Activated CD8-positive, alpha-beta memory T cell treated with anti-CD3 and anti-CD28 coated beads for 1 hour (primary cell): ENCODE measurements around the gene CERK.

Experiments used
- DNase-seq, 2 donors: peaks; one replicate each; pipeline ENCODE4 v3.0.0-alpha.2; 2020; ENCODE audit warnings: low read depth in 1 of 2; ENCODE audit errors: extremely low read depth in 1 of 2

The CERK gene

DNA sequence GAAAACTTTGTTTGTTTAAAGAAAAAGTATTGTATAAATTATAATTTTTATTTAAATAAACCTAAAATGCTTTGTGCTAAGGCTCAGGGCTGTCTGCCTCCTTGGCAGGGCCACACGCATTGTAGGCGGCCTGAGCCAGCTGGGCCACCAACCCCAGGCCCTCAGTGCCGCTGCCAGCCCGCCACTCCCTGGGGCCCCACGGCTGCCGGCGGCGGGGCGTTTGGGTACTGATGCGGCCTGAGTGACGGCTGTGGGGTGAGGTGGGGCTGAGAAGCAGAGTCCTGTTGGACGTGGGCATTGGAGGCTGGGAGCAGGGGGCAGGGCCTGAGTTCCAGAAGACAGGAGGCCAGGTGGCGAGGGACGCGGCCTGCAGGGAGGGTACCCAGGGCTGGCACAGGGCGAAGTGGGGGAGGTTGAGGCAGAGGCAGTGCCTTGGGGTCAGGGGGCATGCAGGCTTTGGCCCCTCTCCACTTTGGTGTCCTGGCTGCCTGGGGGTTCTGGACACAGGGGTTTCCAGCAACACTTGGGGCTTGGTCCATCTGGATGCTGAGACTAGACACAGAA is 58.3 kb downstream of the CERK start:
- no peak for DNase-seq

DNA sequence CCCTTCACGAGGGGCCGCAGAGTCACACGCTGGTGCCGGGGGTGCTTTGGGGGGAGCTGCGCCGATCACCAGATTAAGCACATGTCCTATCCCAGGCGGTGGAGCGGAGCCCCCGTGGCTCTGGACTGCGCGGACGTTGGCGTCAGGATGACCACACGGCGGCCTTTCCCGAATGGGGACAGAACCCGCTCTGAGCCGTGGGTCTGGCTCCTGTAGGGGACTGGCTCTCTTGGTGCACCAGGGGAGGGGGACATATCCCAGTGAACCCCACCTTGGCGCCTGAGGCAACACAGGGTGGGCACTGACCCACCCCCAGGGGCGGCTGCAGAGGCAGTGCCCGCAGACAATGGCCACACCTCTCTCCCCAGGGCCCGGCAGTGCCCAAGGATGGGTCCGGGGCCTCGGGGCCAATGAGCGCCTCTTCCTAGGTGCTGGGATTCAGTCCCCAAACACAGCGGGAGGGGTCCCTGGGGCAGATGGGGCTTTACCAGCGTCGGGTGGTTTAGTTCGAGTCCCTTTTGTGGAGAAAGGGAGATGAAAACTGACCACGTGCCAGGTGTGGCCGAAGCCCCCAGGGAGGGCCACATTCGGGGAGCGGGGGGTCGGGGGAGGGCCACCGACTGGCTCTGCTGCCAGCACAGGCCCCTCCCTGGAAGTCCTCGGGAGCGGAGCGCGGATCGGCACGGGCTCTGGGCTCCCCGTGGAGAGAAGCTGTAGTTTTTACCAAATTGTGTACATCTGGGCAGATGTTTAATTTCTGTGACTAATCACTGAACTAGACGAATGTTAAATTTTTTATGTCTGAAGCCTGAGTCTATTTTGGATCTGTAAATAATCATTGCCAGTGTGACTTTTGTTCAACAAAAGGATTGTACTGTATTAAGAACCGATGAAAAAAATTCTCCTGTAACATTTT is 59.0 kb downstream of the CERK start:
- no peak for DNase-seq

DNA sequence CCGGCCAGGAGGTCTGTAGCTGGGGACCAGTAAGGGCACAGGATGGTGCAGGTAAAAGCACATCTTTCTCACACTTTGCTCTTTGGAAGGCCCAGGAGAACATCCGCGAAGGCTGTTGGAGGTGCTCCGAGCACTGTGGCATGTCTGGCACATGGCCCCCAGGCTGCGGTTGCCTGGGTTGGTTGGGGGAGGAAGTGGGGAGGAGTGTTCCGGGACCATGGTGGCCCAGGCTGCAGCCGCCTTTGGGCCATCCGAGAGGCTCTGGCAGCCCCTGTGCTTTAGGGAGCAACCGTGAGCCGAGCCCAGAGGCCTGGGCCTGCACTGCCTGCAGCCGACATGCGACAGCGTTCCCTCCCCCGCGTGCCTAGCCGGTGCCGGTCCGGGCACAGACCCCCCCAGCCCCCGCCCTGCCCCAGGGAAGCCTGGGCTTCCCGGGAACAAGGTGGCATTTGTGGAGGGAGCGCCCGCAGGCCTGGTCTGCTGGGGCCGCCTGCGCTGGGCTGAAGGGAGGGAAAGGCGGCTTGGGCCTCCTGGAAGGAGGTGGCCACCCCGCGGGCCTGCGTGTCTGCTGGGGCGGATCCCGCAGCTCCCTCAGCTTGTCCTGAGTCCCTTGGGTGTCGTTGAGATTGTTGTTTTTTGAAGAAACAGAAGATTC is 59.9 kb downstream of the CERK start:
- no peak for DNase-seq

GRCh38 chr22:46677323-46678002 is 60.6 kb downstream of the CERK start:
- no peak for DNase-seq

DNA sequence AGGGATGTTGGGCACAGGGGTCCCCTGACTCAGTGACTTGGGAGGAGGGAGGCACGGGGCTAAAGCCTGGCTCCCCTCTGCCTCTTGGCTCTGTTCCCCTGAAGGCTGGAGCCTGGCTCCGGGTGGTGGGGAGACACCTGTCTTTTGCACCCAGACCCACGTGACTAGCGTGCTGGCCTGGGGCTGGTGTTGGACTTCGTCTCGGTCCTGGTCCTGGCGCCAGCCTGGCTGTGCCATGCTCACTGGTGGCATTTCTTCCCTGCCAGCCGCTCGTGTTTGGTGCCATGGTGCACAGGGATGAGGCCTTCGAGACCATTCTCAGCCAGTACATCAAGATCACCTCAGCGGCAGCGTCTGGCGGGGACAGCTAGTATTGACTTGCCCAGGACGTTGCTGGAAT is 61.2 kb downstream of the CERK start:
- DNase-seq, result no peak

DNA sequence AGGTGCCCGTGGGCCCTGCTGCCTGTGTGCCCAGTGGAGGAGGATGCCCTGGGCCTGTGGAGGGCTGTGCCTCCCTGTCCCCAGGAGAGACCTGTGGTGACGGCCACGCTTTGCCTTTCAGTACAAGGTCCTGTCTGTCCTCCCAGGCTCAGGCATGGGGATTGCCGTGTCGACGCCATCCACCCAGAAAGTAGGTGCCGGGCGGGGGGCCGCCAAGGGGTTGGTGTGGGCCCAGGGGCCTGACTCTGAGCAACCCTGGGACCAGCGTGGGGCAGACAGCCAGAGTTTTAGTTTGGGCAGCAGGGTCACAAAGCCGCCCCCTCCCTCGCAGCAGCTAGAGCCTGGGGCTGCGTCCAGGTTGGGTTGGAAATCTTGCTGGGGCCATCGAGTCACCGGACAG is 61.6 kb downstream of the CERK start:
- no peak for DNase-seq

- no peak for DNase-seq
These were observed 62.1 kb downstream of the CERK start for GRCh38 chr22:46675938-46676337.

GRCh38 chr22:46675479-46675878 is 62.6 kb downstream of the CERK start:
- DNase-seq, result no peak

DNA sequence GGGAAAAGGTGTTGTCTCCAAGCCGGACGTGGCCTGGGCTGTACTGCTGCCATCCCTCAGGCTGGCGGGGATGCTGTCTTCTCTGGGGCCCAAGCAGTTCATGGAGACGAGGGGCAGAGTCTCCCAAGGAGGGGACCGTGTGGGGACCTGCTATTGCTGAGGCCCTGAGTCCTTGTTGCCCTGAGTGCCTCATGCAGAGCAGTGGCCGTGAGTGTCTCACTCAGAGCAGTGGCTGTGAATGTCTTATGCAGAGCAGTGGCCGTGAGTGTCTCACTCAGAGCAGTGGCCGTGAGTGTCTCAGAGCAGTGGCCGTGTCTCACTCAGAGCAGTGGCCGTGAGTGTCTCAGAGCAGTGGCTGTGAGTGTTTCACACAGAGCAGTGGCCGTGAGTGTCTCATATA is 63.1 kb downstream of the CERK start:
- DNase-seq, result no peak

DNA sequence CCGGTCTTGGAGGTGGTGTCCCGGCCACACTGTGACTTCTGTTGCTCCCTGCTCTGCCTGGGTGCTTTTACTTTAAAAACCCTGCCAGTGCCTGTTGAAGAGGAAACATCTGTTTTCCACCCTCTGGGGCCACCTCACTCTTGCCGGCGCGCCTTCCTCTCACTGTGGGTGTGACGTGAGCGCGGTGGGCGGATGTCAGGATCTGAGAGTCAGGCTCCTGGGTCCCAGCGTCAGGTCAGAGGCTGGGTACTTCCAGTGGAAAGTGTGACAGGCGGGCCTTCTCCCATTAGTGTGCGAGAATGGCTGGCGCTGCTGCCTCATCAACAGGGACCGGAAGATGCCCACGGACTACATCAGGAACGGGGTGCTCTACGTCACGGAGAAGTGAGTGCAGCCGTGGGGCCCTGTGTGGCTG is 63.7 kb downstream of the CERK start:
- peak; percentile 84 to 94 for DNase-seq

- DNase-seq, result no peak
These were observed 64.3 kb downstream of the CERK start for GRCh38 chr22:46673662-46674236.

DNA sequence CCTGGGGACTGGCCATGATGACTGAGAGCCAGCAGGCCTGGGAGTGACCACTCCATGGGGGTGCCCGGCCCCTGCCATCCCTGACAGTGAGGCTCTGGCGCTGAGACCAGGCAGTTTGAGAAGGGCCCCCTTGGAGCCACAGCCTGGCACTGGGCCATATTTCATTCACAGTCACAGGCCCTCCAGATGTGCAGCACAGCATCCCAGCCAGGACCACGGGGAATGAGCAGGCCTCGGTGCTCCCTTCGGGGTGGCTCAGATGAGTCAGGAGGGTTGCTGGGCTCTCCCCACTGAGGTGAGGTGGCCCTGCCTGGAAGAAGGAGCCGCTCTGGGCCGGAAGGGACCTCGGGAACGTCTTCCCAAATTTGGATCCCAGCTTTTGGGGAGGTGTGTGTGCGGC is 64.8 kb downstream of the CERK start:
- DNase-seq, result no peak

GRCh38 chr22:46672731-46673130 is 65.3 kb downstream of the CERK start:
- DNase-seq, result no peak

DNA sequence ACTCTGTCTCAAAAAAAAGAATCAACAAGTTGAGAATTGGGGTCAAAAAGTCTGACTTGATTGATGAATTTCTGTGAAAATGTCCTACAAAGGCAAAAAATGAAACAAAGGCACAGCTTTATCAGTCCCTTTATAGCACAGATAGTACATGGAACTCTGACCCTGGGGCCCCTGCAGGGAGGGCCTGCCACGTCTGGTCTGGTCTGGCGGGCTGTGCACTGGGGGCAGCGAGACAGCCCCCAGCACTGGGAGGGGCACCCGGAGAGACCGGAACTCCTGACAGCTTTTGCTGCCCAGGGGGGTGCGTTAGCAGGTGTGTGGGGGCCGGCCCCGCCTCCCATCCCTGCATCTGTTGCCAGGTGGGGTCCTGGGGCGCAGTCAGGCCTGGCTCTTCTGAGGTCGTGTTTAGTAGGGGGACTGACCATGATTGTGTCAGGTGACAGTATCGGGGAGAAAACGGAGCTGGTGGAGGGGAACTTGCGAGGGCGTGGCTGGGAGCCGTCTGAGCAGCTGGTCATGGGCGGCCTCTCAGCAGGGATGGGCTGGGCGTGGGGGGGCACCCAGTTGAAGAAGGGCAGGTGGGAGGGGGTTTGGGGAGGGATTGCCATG is 66.1 kb downstream of the CERK start:
- DNase-seq, result no peak

- DNase-seq, result no peak
These were observed 68.9 kb downstream of the CERK start for GRCh38 chr22:46669201-46669600.

- DNase-seq, result no peak
These were observed 69.9 kb downstream of the CERK start for GRCh38 chr22:46668116-46668515.

- no peak for DNase-seq
These were observed 70.8 kb downstream of the CERK start for GRCh38 chr22:46667245-46667623.

GRCh38 chr22:46666577-46667244 is 71.3 kb downstream of the CERK start:
- no peak for DNase-seq

- no peak for DNase-seq
These were observed 72.2 kb downstream of the CERK start for GRCh38 chr22:46665751-46666280.

GRCh38 chr22:46665151-46665695 is 72.8 kb downstream of the CERK start:
- no peak for DNase-seq
